Measurements from ENCODE around the gene GMDS. TPM values are rescaled to one million over a fixed set of nuclear protein-coding genes. Genes with fewer than 3 reads are reported as not detected.

GMDS gene
- total RNA-seq, 1 experiment from 2014 or later: 27.6 TPM

GRCh38 chr6:2114100-2114499 is 131.3 kb downstream of the GMDS start:
- Mint-ChIP-seq H3K27me3 (ENCODE audit: low read depth) (no peaks in the 10 kb centered on the region), H3K27ac (no peak overlapping the region), H3K4me1 (peaks cover 1 to 7% of the 10 kb centered on the region in 2 experiments; a peak in 2 of 4 replicates), H3K36me3 (ENCODE audit: insufficient read depth in 1 of 3, low read depth in 3 of 3) (no peaks in the 10 kb centered on the region), H3K4me3 (no peak overlapping the region), H3K9me3 (no peaks in the 10 kb centered on the region)
- Histone ChIP-seq H3T11ph (ENCODE audit: low read length) (no peak overlapping the region), H4K91ac (ENCODE audit: insufficient read length, low read depth, low read length) (no peak overlapping the region), H3K18ac (ENCODE audit: insufficient read length, low read depth, low read length) (no peak overlapping the region), H4K5ac (ENCODE audit: insufficient read length, low read depth, low read length) (no peak overlapping the region), H2BK20ac (ENCODE audit: low read depth, low read length, poor library complexity, severe bottlenecking) (no peak overlapping the region), H4K20me1 (ENCODE audit: control insufficient read depth, insufficient read depth, insufficient read length) (no peaks in the 10 kb centered on the region), H3K56ac (ENCODE audit: insufficient read length, low read depth, low read length) (no peak overlapping the region), H4K8ac (replicated peaks; ENCODE audit: insufficient read length, low read depth, low read length) (no peak overlapping the region), H3K27me3 (ENCODE audit: insufficient read depth, low read length) (no peaks in the 10 kb centered on the region), H3K9me3 (ENCODE audit: control insufficient read depth, low read depth, low read length) (no peaks in the 10 kb centered on the region), H3K79me1 (ENCODE audit: insufficient read depth, low read depth, low read length, poor library complexity, severe bottlenecking) (no peaks in the 10 kb centered on the region), H2BK5ac (ENCODE audit: insufficient read length, low read length) (no peak overlapping the region), H3K4me1 (ENCODE audit: insufficient read depth, low read length) (no peaks in the 10 kb centered on the region), H3K14ac (ENCODE audit: insufficient read depth, low read length) (no peak overlapping the region), H3K27ac (ENCODE audit: insufficient read length, low read depth, low read length) (no peak overlapping the region), H3K23me2 (ENCODE audit: insufficient read length, low read depth, low read length, poor library complexity, severe bottlenecking) (no peaks in the 10 kb centered on the region), H3K4me2 (ENCODE audit: insufficient read depth, insufficient read length, low read length) (no peak overlapping the region), H3K4ac (ENCODE audit: low read depth, low read length) (no peak overlapping the region), H3K9ac (ENCODE audit: extremely low read depth, insufficient read length, low read length) (no peak overlapping the region), H2BK120ac (ENCODE audit: low read depth, low read length, poor library complexity, severe bottlenecking) (no peak overlapping the region), H3K79me2 (ENCODE audit: insufficient read depth, low read length) (0 out of 2 replicates have a peak, but pooled peaks cover 3% of the 10 kb centered on the region), H2AFZ (ENCODE audit: low read length) (no peak overlapping the region), H2AK5ac (ENCODE audit: insufficient read length, low read length) (no peak overlapping the region), H2BK15ac (ENCODE audit: low read depth, low read length) (no peak overlapping the region), H2BK12ac (ENCODE audit: insufficient read length, low read depth, low read length) (no peak overlapping the region), H3K23ac (ENCODE audit: insufficient read length, low read depth, low read length) (no peak overlapping the region)
- TF ChIP-seq CTCF (conservative IDR thresholded peaks at IDR 0.05): no peak
- no peak for DNase-seq
- no CpG with 5 or more reads among the region's 1 CpG for WGBS (ENCODE audit: extremely low coverage, insufficient read length, low lambda C conversion rate)
